HG02870 (cell line): ENCODE results near the gene MCFD2.

Experiments
- ATAC-seq: cut with Tn5 transposase; IDR thresholded peaks from one replicate; pipeline ENCODE4 v1.9.1; 2021; ENCODE audit warnings: mild to moderate bottlenecking, moderate library complexity; ENCODE audit not compliant: unreplicated experiment

Gene MCFD2

DNA sequence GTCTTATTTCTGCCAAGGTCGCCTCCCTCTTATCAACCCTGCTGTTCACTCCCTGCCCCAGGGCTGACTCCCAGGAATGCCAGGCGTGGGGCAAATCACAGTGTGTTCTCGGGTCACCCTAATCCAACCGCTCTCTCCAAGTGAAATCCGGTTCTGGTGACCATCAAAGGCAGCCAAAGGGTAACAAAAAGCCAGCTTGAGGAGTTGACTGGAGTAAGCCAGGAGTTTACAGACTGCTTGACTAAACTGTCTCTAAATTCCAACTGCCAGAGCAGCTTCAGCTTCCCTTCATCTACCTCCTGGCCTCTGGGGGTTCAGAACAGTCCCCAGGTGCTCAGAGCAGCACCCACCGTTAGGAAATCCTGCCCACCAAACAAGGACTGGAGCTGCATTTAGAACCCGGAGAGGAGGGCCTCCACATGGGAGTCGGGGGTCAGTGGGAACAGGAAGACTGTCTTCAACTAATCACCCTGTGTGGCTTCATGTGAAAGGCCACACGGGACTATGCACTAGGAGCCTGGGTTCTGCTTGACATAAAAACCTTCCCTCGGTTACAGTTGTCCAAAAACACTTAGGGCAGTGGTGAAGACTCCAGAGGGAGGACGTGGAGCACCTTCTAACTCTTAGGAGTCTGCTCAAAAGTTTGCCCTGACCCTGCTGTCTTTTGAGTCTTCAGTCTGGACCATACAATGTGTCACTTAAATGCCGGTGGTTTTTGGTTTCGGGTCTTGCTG, 24.2 kb upstream of the MCFD2 start:
- ATAC-seq, result no peak

DNA sequence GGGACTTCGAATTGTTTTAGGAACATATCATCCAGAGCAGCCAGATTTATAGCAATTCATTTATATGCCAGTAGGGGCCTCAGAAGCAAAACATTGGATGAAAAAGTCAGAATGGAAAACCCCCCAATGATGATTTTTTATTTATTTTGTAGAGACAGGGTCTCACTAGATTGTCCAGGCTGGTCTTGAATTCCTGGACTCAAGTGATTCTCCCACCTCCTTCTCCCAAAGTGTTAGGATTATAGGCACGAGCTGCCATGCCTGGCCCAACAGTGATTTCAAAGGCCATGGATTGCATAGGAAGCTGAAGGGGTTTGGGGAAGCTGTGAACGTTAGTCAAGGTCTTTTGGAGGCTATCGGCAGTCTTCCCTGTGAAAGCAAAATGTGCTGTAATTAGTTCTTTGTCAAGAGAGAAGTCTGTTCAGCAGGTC, 21.9 kb upstream of the MCFD2 start:
- ATAC-seq, result no peak

DNA sequence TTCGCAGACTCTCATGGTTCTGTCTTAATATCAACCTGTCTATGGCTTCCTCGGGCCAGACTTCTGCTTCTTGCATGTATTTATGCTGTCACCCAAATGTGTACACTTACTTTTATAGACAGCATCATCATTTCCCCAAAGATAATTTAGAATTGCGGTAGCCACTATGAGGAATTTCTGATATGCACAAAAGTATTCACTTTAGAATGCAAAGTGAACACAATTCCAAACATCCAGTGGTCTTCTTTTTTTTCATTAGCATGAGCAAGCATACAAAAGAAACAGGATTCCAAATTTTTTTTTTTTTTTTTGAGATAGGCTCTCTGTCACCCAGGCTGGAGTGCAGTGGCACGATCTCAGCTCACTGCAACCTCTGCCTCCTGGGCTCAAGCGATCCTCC, 21.0 kb upstream of the MCFD2 start:
- no peak for ATAC-seq

DNA sequence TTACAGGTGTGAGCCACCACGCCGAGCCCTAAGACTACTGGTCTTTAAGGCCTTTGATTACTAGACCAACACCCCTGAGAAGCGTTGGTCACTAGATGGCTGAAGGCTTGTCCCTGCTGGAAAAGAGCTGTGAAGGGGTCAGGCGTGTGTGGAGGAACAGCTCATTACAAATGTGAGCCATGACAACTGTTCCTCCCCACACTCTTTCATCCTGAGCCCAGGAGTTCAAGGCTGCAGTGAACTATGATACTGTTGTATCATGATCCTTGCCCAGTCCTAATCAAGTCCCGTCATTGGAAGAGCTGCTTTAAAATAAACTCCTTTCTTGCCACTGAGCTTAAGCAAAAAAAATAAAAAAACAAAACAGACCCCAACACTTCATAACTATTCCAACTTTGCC, 19.5 kb upstream of the MCFD2 start:
- no peak for ATAC-seq

DNA sequence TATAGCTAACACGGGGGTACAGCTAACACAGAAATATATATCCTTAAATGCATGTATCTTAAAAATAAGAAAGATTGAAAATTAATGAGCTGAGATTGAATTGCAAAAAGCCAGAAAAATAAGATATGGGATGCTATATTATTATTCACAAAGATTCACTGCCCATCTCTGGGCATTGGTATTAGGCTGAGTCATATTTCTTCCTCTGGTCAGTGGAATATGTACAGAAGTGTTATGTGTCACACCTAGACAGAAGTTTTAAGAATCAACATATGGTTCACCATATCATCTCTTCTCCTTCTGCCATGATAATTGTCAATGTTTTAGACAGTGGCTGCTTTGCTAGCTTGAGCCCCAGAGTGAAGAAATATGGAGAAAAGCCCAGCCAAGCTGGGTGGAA, 14.0 kb upstream of the MCFD2 start:
- ATAC-seq, result no peak

DNA sequence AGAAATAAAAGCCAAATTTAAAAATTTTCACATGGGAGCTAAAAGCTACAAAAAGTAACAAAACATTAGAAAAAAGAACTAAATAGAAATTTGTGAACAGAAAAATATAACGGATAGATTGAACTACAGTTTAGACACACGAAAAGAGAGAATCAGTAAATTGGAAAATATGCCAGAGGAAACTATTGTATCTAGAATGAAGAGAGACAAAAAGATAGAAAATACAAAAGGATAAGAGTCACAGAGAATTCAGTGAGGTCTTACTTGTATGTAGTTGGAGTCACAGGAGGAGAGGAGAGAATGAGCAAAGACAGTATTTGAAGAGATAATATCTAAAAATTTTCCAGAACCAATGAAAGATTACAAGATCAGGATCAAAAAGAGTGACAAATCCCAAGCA, 11.3 kb upstream of the MCFD2 start:
- no peak for ATAC-seq

DNA sequence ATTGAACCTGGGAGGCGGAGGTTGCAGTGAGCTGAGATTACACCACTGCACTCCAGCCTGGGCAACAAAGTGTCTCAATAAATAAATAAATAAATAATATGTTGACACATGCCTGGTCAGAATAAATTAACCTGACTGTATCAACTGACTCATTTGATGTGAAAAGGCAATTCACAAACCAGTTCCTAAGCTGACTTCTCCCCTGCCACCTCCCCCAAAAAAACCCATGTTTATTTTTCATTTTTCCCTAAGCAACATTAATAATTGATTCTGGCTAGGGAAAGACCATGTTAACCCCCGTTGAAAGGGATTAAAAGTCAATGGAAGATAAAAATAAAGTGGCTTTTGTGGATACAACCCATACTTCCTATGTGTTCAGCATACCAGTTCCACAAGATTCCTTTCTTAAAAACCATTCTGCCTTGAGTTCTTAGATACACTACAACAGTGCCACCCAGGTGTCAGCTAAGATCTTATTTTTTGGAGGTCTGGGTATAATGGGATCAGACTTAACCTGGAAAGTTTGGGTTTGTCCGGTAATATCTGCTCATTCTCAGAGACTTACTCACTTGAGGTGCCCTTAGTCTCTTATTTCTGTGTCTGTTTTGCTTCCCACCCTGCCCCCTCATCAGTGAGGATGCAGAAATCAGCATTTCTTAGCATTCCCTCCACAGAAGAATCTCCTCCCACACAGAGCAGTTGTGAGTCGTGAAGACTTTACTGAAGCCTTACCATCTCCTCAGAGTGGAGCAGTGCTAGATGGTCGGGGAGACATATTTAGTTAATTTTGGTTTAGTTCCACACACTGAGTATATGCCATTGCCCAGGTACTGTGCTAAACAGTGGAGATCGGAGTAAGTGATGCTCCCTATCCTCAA, 10.1 kb upstream of the MCFD2 start:
- ATAC-seq, result no peak

DNA sequence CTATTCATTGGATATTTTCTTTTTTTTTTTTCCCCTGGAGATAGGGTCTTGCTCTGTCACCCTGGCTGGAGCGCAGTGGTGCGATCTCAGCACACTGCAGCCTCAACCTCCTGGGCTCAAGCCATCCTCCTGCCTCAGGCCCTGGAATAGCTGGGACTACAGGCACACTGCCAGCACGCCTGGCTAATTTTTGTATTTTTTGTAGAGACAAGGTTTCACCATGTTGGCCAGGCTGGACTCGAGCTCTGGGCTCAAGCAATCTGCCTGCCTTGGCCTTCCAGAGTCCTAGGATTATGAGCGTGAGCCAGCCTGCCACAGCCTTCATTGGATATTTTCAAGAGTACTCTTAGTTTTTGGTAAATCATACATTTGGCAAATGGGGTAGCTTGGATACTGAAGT, 9.0 kb upstream of the MCFD2 start:
- no peak for ATAC-seq

DNA sequence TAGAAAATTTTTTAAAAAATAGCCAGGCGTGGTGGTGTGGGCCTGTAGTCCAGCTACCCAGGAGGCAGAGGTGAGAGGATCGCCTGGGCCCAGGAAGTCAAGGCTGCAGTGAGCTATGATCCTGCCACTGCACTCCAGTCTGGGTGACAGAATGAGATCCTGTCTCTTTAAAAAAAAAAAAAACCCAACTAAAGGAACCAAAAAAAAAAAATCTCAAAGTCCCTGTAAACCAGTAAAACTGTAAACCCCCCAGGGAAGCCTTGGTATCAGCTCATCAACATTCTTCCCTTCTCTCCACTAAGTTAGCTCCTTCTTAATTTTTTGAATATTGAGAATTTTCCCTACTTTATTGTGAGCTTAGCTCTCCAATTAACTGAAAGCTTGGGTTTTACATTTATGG, 8.4 kb upstream of the MCFD2 start:
- no peak for ATAC-seq

DNA sequence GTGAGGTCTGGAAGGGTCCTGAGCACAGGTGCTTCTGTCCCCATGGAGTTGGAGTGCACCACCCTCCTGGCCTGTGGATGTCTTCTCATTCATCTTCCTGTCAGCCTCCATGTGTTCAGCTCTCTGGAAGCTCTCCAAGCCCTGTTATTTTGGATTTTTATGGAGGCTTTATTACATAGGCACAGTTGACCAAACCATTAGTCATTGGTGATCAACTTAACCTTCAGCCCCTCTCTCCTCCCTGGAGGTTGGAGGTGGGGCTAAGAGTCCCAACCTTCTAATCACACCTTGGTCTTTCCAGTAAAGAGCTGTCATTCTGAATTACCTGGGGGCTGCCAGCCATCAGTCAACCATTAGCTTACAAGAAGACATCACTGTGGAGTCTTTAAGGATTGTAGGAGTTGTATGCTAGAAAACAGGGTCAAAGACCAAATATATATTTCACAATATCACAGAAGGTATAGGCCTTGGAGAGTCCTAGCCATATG, 7.5 kb upstream of the MCFD2 start:
- no peak for ATAC-seq

DNA sequence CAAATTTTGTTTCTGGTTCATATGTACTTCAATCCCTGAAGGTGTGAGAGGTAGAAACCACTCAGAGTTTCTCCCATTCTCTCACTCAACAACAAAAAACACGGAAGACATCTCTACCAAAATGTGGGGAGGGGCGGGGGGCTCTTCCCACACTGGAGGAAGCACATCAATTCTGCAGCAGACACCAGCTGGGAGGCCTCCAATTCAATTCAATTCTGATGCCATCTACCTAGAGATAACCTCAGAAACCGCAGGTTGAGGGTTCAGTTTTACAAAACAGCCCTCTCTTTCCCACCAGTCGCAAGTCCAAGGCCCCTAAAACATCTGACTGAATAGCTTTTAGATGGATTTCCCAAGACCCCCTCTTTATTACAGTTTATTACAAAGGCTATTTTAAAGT, 7.0 kb upstream of the MCFD2 start:
- no peak for ATAC-seq

DNA sequence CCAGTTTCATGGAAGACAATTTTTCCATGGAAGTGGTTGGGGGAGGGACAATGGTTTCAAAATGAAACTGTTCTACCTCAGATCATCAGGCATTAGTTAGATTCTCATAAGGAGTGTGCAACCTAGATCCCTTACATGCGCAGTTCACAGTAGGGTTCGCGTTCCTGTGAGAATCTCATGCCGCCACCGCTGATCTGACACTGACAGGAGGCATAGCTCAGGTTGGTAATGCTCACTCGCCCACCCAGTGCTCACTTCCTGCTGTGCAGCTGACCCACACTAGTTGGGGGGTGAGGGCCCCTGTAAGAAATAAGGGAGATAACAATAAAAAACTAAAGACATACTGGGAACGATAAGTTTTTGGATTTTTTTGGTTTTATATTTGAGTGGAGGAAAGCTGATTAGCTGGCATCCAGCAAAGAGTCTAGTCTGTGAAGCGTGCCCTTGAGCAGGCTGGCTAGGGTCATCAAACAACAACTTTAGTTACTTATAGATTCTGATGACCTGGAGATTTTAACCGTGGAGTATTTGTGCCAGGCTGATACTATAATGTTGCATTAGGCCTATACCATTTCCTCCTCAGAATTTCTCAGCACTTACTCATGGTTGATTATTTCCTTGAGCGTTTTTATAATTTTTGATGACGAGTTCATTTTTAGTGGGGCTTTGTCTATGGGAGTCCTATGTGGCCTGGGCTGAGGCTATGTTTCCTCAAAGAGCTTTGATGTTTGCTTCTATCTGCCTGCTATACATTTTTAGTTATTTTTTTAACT, 6.3 kb upstream of the MCFD2 start:
- ATAC-seq, result no peak

DNA sequence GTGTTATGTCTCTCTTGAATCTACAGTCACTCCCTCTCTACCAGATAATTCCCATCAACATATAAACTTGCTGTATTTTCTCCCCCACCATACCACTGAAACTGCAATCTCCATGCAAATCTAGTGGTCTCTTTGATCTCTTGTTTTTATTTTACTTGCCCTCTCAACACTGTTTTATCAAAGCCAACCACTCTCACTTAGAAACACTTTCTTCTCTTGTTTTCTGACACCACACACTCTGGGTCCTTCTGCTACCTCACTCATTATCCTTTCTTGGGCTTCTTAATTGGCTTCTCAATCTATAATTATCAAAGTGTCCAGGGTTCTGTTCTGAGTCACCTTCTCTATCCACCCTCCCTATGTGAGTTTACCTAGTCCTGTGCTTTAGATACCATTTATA, 2.0 kb upstream of the MCFD2 start:
- no peak for ATAC-seq

DNA sequence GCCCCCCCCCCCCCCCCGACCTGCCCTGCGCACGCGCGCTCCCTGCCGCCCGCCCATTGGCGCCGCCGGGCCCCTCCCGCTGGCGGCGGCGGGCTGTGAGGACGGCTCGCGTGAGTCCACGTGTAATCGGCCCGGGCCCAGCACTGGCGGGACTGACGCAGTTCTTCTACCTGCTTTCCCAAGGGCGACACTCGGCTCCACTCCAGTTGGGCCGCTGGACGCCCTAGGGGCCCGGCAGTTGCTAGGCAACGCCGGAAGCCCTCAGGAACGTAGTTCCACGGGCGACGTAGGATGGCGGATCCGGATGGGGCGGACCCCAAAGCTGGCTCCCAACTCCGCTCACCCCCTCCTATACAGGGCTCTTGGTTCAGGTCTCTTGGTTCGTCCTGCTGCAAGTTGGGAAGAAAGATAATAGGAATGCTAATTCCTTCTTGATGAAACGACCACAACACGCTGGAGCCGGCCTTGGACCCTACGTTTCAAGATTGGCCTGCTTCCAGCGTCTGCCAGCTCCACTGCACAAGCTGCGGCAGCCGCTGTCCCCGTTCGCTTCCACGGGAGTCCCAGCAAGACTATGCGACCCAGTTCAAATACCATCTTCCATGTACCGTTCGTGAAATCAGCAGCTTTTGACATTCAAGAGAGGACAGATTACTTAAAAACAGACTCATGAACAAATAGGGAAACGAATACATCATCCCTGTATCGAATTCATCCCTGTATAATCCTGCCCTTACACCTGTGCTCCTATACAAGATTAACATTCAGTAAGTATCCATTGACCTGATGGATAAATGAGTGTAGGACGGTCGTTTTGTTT, 415 bp upstream of the MCFD2 start:
- ATAC-seq, result peak; percentile 92

DNA sequence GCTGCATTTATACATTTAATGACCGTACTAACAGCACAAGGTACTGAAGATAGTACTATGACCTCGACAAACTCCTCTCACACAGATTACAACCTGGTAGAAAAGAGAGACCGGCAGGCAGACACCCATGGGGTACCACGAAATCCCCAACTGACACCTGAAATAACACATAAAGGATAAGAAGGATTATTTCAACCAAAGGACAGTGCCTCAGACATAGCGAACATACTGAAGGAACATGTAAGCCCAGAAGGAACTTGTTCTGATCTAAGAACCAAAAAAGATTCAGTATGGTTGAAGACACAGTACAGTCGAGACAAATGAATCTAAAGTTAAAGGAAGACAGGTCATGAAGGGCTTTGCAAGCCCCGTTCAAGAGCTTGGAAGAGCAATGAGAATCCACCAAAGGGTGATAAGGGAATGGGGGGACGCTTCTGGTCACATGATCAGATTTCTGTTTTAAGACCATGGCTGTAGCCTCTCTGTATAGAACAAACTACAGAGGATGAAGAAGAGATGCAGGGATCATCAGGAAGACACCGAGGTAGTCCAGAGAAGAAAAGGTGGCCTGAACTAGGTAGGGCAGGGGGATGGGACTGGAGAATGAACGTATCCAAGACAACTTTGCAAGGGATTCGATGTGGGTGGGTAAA, 902 bp downstream of the MCFD2 start:
- ATAC-seq, result no peak

DNA sequence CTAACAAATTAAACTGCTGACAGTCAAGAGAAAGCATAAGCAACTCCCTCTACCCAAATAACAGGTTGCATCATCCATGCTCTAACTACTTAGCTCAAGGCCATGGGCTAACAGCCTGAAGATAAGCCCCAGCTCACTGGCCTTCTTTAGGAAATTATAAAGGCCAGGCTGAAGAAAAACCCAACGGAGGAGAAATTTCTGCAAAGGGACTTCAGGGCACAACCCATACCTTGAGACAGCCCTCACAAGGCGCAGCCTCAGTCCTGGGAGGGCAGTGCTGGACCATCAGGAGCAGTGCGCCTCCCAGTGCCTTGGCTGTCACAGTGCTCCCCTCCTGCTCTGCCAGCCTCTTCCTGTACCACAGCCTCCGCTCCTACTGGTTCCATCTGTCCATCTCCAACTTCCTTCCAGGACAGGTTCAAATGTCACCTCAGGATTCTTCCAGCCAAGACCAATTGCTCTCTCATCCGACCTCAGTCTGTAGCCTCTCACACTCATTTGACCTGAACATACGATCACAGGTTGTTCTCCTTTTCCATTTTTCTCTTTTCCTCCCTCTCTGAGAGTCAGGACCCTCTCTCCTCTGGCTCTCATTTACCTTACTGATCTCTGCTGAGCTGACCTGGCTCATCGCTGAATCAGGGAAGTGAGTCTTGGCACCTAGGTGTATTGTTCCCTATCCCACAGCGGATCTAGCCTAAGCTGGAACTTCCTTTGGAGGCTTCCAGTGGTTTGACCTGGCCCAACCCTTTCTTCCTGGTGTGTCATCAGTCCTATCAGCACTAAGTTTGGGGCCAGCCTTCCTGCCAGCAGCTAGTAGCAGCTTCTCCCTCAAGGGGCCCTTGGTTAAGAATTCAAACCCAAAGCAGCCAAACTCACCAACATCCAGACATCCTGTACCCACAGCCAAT, 1.9 kb downstream of the MCFD2 start:
- no peak for ATAC-seq

DNA sequence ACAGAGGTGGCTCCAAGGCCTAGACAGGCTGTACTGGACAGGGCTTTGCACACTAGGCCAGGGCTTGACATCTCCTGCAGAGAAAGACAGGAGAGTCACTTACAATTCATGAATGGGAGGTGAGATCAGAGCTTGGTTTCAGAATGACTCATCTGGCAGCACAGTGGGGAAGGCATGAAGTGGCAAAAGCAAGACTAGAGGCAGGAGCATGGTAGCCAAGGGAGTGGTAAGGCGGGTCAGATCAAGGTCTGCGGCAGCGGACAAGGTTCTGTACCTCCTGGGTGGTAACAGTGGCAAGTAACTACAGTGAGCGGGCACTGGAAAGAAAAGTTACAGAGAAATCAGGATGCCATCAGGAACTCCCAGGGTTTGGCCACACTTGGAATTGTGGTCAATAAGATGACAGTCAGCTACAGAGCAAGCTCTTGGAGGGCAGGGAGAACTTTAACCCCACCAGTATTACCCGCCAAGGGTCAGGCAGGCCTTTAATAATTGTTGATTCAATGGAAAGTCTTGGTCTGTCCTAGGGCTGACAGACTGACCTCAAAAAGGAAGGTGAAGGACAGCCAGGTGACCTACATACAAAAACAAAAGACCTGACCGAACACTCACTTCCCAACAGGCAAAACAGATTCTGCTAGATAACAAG, 5.7 kb downstream of the MCFD2 start:
- ATAC-seq, result peak; percentile 96

DNA sequence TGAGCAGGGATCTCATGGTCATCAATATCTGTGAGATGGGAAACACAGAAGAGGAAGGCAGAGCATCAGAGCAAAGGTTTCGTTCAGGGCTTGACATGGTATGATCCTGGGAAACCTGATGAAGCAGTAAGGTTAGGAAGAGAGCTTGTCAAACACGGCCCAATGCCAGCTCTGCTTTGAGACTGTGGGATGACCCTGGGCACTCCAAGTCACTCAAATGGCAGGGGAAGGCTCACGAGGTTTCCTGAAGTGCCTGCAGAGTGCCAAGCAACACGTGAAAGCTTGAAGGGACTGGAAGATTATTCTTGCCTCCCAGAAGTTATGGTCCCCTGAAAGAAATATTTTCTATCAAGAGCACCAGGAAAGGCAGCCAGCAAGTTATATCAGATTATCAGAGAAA, 6.5 kb downstream of the MCFD2 start:
- no peak for ATAC-seq
